ENCODE measurements around the gene C16orf78.

DNA sequence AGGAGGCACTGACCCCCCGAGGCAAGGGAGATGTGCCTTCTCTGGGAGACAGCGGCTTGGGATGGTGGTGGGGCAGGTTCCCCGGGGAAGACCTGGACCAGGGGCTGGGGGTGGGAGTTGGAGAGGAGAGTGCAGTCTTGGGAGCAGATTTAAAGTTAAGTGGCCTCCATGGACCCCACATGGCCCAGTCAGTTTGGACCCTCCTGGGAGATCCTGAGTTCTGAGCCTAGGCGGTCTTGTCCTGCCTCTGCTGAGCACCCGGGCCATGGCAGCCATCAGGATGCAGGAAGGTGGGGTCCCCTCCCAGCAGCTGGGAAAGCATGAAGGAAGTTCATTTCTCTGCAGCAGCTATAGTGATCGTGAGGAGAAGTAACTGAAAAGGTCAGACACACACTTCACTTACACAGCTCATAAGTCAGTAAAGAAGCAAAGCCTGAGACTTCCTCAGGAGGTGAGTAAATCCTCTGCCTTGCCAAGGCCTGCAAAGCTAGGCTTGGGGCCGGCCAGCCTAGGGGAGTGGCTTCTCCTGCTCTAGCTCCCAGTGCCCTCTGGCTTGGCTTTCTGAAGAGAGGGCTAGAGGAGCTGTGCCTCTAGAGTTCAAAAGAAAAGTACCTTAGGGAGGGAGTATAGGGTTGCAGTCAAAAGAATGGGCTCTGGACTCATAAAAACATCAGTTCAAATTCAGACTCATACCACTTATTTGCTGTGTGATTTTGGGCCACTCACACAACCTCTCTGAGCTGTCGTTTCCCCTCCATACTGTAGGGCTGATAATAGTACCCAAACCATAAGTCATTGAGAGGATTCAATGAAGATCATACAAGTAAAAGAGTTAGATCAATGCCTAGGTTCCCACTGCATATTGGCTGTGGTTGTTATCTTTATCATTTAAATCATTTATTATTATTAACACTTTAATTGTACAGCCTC, 31.0 kb upstream of the C16orf78 start:
- TF ChIP-seq, protein P1, sequence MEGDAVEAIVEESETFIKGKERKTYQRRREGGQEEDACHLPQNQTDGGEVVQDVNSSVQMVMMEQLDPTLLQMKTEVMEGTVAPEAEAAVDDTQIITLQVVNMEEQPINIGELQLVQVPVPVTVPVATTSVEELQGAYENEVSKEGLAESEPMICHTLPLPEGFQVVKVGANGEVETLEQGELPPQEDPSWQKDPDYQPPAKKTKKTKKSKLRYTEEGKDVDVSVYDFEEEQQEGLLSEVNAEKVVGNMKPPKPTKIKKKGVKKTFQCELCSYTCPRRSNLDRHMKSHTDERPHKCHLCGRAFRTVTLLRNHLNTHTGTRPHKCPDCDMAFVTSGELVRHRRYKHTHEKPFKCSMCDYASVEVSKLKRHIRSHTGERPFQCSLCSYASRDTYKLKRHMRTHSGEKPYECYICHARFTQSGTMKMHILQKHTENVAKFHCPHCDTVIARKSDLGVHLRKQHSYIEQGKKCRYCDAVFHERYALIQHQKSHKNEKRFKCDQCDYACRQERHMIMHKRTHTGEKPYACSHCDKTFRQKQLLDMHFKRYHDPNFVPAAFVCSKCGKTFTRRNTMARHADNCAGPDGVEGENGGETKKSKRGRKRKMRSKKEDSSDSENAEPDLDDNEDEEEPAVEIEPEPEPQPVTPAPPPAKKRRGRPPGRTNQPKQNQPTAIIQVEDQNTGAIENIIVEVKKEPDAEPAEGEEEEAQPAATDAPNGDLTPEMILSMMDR (IDR thresholded peaks at IDR 0.05 in 4 of 5, conservative IDR thresholded peaks at IDR 0.05 in 1 of 5): no peak
- no peak for TF ChIP-seq POLR2A (IDR thresholded peaks at IDR 0.05)

Data from gastrocnemius medialis (tissue), 4 donors.